IMR-90 (cell line): ENCODE data around the gene GGTLC2. TPM values are rescaled to one million over a fixed set of nuclear protein-coding genes. Genes with fewer than 3 reads are reported as not detected.

Source experiments
- ATAC-seq: fragments of 200-7000 bp; cut with Tn5 transposase; 2 replicates; pipeline ENCODE4 v1.9.1; 2020; ENCODE audit warnings: low read depth, mild to moderate bottlenecking, moderate library complexity
- BruUV-seq: library from RNA; stranded (reverse); fragments of 400-500 nt; replicated peaks from 2 replicates; lab custom pipeline; 2021; lab: Mats Ljungman, UMichigan
- CTCF ChIA-PET: fragments of 300-600 bp; formaldehyde crosslinking; extraction: SDS; loops from one replicate; lab custom pipeline; 2021; ENCODE audit warnings: antibody characterized with exemption; lab: Yijun Ruan, JAX
- POLR2A ChIA-PET: fragments of 300-600 bp; sonication (Branson Sonifier 250); formaldehyde crosslinking; loops from one replicate; lab custom pipeline; 2022; ENCODE audit warnings: antibody characterized with exemption; ENCODE audit not compliant: unreplicated experiment; lab: Charles Lee
- DNase-seq: peaks from one replicate; pipeline ENCODE4 v3.0.0; 2013
- H2AFZ ChIP-seq: replicated peaks from 2 replicates; pipeline ENCODE3; 2013; ENCODE audit warnings: low read length, mild to moderate bottlenecking; ENCODE audit not compliant: poor library complexity
- H2AK5ac ChIP-seq: 2 replicates; pipeline ENCODE4 v1.6.1; 2013; ENCODE audit warnings: low read depth, low read length, inconsistent platforms
- H2AK9ac ChIP-seq: replicated peaks from 2 replicates; pipeline ENCODE3; 2013; ENCODE audit warnings: mild to moderate bottlenecking, low read depth, low read length, moderate library complexity; ENCODE audit not compliant: poor library complexity
- H2BK120ac ChIP-seq: 2 replicates; pipeline ENCODE4 v1.6.1; 2013; ENCODE audit warnings: low read depth, low read length, inconsistent platforms
- H2BK15ac ChIP-seq: 3 replicates; pipeline ENCODE4 v1.6.1; 2013; ENCODE audit warnings: low read depth, low read length, inconsistent platforms
- H2BK20ac ChIP-seq: 2 replicates; pipeline ENCODE4 v1.6.1; 2013; ENCODE audit warnings: low read depth, mild to moderate bottlenecking, inconsistent platforms, low read length, moderate library complexity
- H2BK5ac ChIP-seq: 2 replicates; pipeline ENCODE4 v1.6.1; 2013; ENCODE audit warnings: mild to moderate bottlenecking, low read depth, low read length, inconsistent platforms; ENCODE audit not compliant: poor library complexity, severe bottlenecking
- H3K14ac ChIP-seq: replicated peaks from 2 replicates; pipeline ENCODE4 v1.6.1; 2013; ENCODE audit warnings: low read depth, low read length, inconsistent platforms
- H3K18ac ChIP-seq: 2 replicates; pipeline ENCODE4 v1.6.1; 2013; ENCODE audit warnings: low read depth, low read length, control low read depth
- H3K23ac ChIP-seq: 2 replicates; pipeline ENCODE4 v1.6.1; 2013; ENCODE audit warnings: low read depth, low read length, inconsistent platforms
- H3K27ac ChIP-seq: 2 replicates; pipeline ENCODE4 v1.5.1; 2013; ENCODE audit warnings: mild to moderate bottlenecking, control low read depth, low read length; ENCODE audit not compliant: insufficient read depth
- H3K27me3 ChIP-seq: 2 replicates; pipeline ENCODE4 v1.6.1; 2013; ENCODE audit warnings: low read length; ENCODE audit not compliant: control insufficient read depth, insufficient read depth
- H3K36me3 ChIP-seq: 2 replicates; pipeline ENCODE4 v1.6.1; 2013; ENCODE audit warnings: low read length, mixed read lengths; ENCODE audit not compliant: control insufficient read depth, insufficient read depth
- H3K4ac ChIP-seq: 2 replicates; pipeline ENCODE4 v1.6.1; 2013; ENCODE audit warnings: low read depth, low read length, inconsistent platforms
- H3K4me1 ChIP-seq: 2 replicates; pipeline ENCODE4 v1.6.1; 2013; ENCODE audit warnings: low read length, mixed read lengths; ENCODE audit not compliant: control insufficient read depth, insufficient read depth
- H3K4me2 ChIP-seq: 2 replicates; pipeline ENCODE4 v1.6.1; 2013; ENCODE audit warnings: low read depth, mild to moderate bottlenecking, control low read depth, low read length, moderate library complexity
- H3K4me3 ChIP-seq: 2 replicates; pipeline ENCODE4 v1.5.1; 2013; ENCODE audit warnings: low read depth, mild to moderate bottlenecking, control low read depth, low read length, moderate library complexity; ENCODE audit not compliant: insufficient read depth
- H3K56ac ChIP-seq: 2 replicates; pipeline ENCODE4 v1.6.1; 2013; ENCODE audit warnings: low read length, inconsistent platforms; ENCODE audit not compliant: insufficient read depth; ENCODE audit errors: extremely low read depth
- H3K79me1 ChIP-seq, 2 experiments: 2 replicates each; pipeline ENCODE4 v1.6.1; 2013; ENCODE audit warnings: low read length in 2 of 2, inconsistent platforms in 1 of 2, low read depth in 1 of 2
- H3K9ac ChIP-seq: 2 replicates; pipeline ENCODE4 v1.6.1; 2013; ENCODE audit warnings: low read depth, low read length, control low read depth
- H3K9me1 ChIP-seq: 2 replicates; pipeline ENCODE4 v1.6.1; 2013; ENCODE audit warnings: low read length, inconsistent platforms; ENCODE audit not compliant: insufficient read depth
- H3K9me3 ChIP-seq: 2 replicates; pipeline ENCODE4 v1.6.1; 2013; ENCODE audit warnings: low read length; ENCODE audit not compliant: control insufficient read depth, insufficient read depth
- H4K20me1 ChIP-seq: 2 replicates; pipeline ENCODE4 v1.6.1; 2013; ENCODE audit warnings: low read length, inconsistent platforms; ENCODE audit not compliant: insufficient read depth
- H4K5ac ChIP-seq: 2 replicates; pipeline ENCODE4 v1.6.1; 2013; ENCODE audit warnings: mild to moderate bottlenecking, low read depth, low read length, control low read depth
- H4K8ac ChIP-seq, 2 experiments: 2 replicates each; pipeline ENCODE4 v1.6.1; 2013; ENCODE audit warnings: low read depth in 2 of 2, low read length in 2 of 2, control low read depth in 1 of 2, inconsistent platforms in 1 of 2
- H4K91ac ChIP-seq: 2 replicates; pipeline ENCODE4 v1.6.1; 2013; ENCODE audit warnings: low read depth, low read length, inconsistent platforms; ENCODE audit not compliant: insufficient read depth
- CEBPB ChIP-seq: IDR thresholded peaks from 2 replicates; pipeline ENCODE4 v1.6.1; 2012; ENCODE audit warnings: low read depth, low read length, improper control_type of control experiment
- CHD1 ChIP-seq: IDR thresholded peaks from 2 replicates; pipeline ENCODE4 v1.6.1; 2012; ENCODE audit warnings: low read depth, low read length, improper control_type of control experiment
- FOS ChIP-seq: fragments of 150-350 bp; IDR thresholded peaks from 2 replicates; pipeline ENCODE4 v1.6.1; 2016; ENCODE audit warnings: low read depth, low read length
- MAFK ChIP-seq: IDR thresholded peaks from 2 replicates; pipeline ENCODE4 v1.6.1; 2012; ENCODE audit warnings: low read depth, low read length, improper control_type of control experiment
- MAZ ChIP-seq: IDR thresholded peaks from 2 replicates; pipeline ENCODE4 v1.6.1; 2012; ENCODE audit warnings: low read depth, mild to moderate bottlenecking, low read length, improper control_type of control experiment, moderate library complexity, borderline replicate concordance
- MXI1 ChIP-seq: IDR thresholded peaks from 2 replicates; pipeline ENCODE4 v1.6.1; 2012; ENCODE audit warnings: low read depth, mild to moderate bottlenecking, low read length, moderate library complexity, borderline replicate concordance
- NFE2L2 ChIP-seq: fragments of 150-350 bp; IDR thresholded peaks from 2 replicates; pipeline ENCODE4 v1.6.1; 2016; ENCODE audit warnings: low read depth, mild to moderate bottlenecking, low read length
- POLR2A ChIP-seq: IDR thresholded peaks from 2 replicates; pipeline ENCODE4 v1.6.1; 2012; ENCODE audit warnings: mild to moderate bottlenecking, low read depth, low read length
- SMC3 ChIP-seq: fragments of 150-350 bp; IDR thresholded peaks from 2 replicates; pipeline ENCODE4 v1.6.1; 2016; ENCODE audit warnings: low read depth, mild to moderate bottlenecking, antibody characterized with exemption, low read length, moderate library complexity
- USF2 ChIP-seq: fragments of 150-350 bp; IDR thresholded peaks from 2 replicates; pipeline ENCODE4 v1.6.1; 2017; ENCODE audit warnings: mild to moderate bottlenecking, antibody characterized with exemption, low read length, low read depth
- WGBS, 2 experiments: methylation state at CpG; one replicate each; pipeline versions ENCODE4 v1.1.5 to v1.1.7; 2013; ENCODE audit warnings: missing lambda C conversion rate in 2 of 2; ENCODE audit not compliant: insufficient read length in 1 of 2; ENCODE audit errors: extremely low coverage in 2 of 2; 5-methylcytosine and 5-hydroxymethylcytosine counted together
- dilution Hi-C: fragments of 300-500 bp; cut with HindIII; formaldehyde crosslinking; loops from one replicate; pipeline ENCODE4 v1.14.3; 2018; ENCODE audit warnings: low sequenced_read_pairs; ENCODE audit not compliant: unreplicated experiment
- in situ Hi-C: fragments of 300-500 bp; cut with MboI; formaldehyde crosslinking; loops from 3 replicates; pipeline ENCODE4 v1.14.3; 2019; ENCODE audit warnings: low sequenced_read_pairs, inconsistent platforms, mixed read lengths
- intact Hi-C: fragments of 100-400 bp; cut with micrococcal nuclease; formaldehyde crosslinking; loops from 2 replicates; pipeline ENCODE4 v1.10.0; 2022
- polyA plus RNA-seq, 3 experiments: library from polyadenylated mRNA; depleted of rRNA; stranded (reverse); fragments of >200 nt; gene quantifications; 2 replicates each; pipeline ENCODE4 v1.2.3, GENCODE V29; 2012; ENCODE audit warnings: low replicate concordance in 1 of 3
- total RNA-seq: library from RNA; depleted of rRNA; stranded (reverse); fragments of >200 nt; gene quantifications from 2 replicates; pipeline ENCODE4 v1.2.3, GENCODE V29; 2012

GGTLC2 gene
- total and polyA plus RNA-seq, 2 of the 4 experiments (the other 2 are of a cell fraction), result 0.09 TPM; not detected in 1

GRCh38 chr22:22673628-22674027 is 29.2 kb downstream of the GGTLC2 start:
- Histone ChIP-seq H3K23ac (no peak overlapping the region), H3K79me1 (no peaks in the 10 kb centered on the region), H3K4me2 (no peak overlapping the region), H2BK20ac (no peak overlapping the region), H3K56ac (no peak overlapping the region), H3K4me3 (no peak overlapping the region), H2BK5ac (no peak overlapping the region), H3K27me3 (peaks cover 25% of the 10 kb centered on the region), H4K8ac (no peak overlapping the region), H4K91ac (no peak overlapping the region), H4K5ac (no peak overlapping the region), H4K20me1 (no peaks in the 10 kb centered on the region), H3K36me3 (no peaks in the 10 kb centered on the region), H3K4ac (no peak overlapping the region), H2AFZ (no peak overlapping the region), H2AK9ac (no peak overlapping the region), H3K9me3 (peaks cover 4% of the 10 kb centered on the region; the same call in 1 of the 2 replicates), H2AK5ac (no peak overlapping the region), H3K18ac (no peak overlapping the region), H3K14ac (no peak overlapping the region), H2BK15ac (no peak overlapping the region), H3K4me1 (no peaks in the 10 kb centered on the region), H2BK120ac (no peak overlapping the region), H3K27ac (no peak overlapping the region), H3K9ac (no peak overlapping the region), H3K9me1 (no peaks in the 10 kb centered on the region)
- intact Hi-C loops (no loop called here), in situ Hi-C loops (no loop called here), dilution Hi-C loops (no loop called here)
- WGBS, 2 experiments, result no CpG with 5 or more reads among the region's 2 CpGs
- DNase-seq, result no peak
- POLR2A ChIA-PET, result no interaction called here
- TF ChIP-seq CHD1 (no peak), USF2 (no peak), POLR2A (no peak), FOS (no peak), MAZ (no peak), MAFK (no peak), NFE2L2 (no peak), SMC3 (no peak), MXI1 (no peak), CEBPB (no peak)
- no peak for ATAC-seq
- CTCF ChIA-PET, result no interaction called here
- BruUV-seq, result no TSS peak
